Activated CD4-positive, CD25-positive, alpha-beta regulatory T cell (primary cell): ENCODE measurements around the gene QTRT2.

ENCODE experiments used
- DNase-seq, 4 experiments: peaks; one replicate each; lab custom pipeline; 2025; lab: John Stamatoyannopoulos, UW

QTRT2 gene

DNA sequence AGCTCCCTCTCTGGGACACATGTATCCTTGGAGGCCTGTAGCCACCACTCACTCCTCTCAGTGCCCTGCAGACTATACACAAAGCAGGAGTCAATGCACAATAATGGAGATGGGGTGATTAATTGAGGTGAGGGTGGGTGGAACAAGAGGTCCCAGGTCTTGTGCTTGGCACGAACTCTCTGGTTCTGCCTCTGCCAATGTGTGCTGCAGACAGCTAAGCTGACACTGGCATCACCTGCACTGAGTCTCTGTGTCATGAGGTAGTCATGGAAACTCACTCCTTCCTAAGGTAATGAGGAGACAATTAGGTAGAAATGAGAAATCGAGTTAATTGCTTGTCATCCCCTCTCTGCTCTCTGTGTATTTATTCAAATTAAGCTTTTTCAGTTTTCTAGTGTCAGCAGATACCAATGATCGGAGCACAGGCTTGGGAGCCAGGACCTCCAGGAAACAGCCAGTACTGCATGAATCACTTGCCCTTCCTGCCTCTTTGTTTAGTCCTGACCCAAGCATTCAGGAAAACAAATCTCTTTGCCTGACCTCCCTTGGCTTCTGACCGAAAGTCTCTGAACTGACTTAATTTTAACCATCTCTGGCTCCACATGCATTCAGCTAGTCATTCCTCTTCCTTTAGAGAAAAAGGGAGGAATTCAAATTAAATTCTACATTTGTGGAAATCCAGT lies 65.6 kb downstream of the QTRT2 start:
- DNase-seq: no peak

DNA sequence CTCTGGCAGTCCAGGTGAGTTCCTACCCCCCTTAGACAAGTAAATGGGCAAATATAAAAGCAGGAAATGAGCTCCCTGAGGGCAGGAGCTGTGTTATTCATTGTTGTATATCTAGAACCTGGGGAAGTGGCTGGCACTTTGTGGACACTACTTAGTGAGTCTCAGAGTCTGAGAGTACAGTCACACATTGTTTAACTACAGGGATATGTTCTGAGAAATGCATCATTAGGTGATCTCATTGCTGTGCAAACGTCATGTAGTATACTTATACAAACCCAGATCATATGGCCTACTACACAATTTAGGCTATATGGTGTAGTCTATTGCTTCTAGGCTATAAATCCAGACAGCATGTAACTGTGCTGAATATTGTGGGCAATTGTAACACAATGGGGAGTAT lies 69.9 kb downstream of the QTRT2 start:
- no peak for DNase-seq

DNA sequence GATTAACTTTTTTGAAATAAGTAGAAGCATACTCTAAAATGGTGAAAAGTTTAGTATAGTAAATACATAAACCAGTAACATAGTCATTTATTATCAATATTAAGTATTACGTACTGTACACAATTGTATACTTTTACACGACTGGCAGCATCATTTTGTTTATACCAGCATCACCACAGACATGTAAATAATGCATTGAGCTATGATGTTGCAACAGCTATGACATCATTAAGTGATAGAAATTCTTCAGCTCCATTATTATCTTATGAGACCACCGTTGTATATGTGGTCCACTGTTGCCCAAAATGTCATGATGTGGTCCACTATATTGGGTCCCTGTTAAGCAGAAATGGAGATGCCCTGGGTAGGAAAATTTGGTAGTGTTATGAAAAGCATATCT lies 71.0 kb downstream of the QTRT2 start:
- DNase-seq: no peak

DNA sequence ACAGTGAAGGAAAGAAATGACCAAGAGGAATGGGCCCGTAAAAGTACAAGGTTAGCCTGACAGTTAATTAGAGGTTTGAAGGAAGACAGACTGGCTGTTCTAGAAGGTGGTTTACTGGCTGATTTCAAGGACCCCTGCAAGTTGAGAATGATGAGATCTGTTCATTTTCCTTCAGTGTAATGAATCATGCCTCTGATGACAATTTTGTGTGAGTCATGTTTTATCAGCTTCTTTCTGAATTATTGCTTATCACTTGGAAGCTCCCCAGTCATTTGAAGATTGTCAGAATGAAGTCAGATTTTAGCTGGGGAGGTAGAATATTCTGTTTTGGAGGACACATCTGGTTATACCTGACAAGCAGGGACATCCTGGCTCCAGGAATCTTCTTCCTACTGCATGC lies 71.7 kb downstream of the QTRT2 start:
- DNase-seq: no peak

DNA sequence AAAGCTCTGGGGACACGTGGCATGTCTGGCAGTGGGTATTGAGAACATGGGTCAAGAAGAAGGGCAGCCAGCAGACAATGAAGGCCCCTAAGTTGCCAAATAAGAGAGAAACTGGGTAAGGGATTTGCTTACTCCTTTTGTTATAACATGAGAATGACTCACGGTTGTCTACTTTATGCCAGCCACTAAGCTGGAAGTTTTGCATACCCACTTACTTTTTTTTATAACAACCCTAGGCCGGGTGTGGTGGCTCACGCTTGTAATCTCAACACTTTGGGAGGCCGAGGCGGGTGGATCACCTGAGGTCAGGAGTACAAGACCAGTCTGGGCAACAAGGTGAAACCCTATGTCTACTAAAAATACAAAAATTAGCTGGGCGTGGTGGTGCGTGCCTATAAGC lies 72.3 kb downstream of the QTRT2 start:
- no peak for DNase-seq

DNA sequence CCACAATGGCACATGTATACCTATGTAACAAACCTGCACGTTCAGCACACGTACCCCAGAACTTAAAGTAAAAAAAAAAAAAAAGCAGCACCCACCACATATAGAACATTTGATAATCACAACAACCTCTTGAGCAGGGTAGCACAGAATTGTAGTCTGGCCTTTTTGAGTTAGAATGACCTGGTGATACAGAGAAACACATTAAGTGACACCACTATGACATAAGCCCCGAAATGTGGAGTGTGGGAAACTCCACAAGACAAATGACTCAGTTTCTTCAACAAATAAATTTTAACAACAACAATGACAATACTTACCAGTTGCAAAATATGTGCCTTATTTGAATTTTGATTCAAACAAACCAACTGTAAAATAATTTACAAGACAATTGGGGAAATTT lies 76.0 kb downstream of the QTRT2 start:
- no peak for DNase-seq

DNA sequence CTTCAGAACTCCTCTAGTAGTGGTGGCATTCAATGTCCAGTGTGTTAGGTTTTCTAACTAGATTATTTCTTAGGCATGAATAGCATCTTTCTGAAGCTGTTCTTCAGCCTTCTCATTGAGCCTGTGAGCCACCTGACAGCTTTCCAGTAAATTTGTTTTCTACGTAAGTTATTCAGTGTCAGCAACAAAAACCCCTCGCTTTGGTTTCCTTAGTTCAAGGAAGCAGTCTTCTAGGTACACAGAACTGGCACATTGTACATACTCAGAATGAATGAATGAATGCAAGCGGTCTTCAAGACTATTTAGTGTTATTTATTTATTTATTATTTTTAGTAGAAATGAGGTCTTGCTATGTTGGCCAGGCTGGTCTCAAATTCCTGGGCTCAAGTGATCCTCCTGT lies 77.4 kb downstream of the QTRT2 start:
- DNase-seq: no peak
